WERI-Rb-1 (cell line): ENCODE data around the gene RMP24.

Experiments used
- DNase-seq: peaks from one replicate; pipeline ENCODE4 v3.0.0-alpha.2; 2020
- H3K27ac ChIP-seq: fragments of 250-450 bp; sonication (Bioruptor Pico); 2 replicates; pipeline ENCODE4 v1.5.1; 2020; ENCODE audit warnings: mild to moderate bottlenecking, moderate library complexity
- H3K27me3 ChIP-seq: fragments of 250-450 bp; sonication (Bioruptor Pico); 2 replicates; pipeline ENCODE4 v1.5.1; 2021; ENCODE audit warnings: mild to moderate bottlenecking, low read depth, moderate library complexity; ENCODE audit not compliant: insufficient read depth, severe bottlenecking
- H3K36me3 ChIP-seq: fragments of 250-450 bp; sonication (Bioruptor Pico); 2 replicates; pipeline ENCODE4 v1.5.1; 2020; ENCODE audit warnings: mild to moderate bottlenecking, moderate library complexity
- H3K4me3 ChIP-seq: 2 replicates; pipeline ENCODE4 v1.5.1; 2011; ENCODE audit warnings: low read depth, mild to moderate bottlenecking, control low read depth, low read length
- H3K9me3 ChIP-seq: fragments of 250-450 bp; sonication (Bioruptor Pico); 2 replicates; pipeline ENCODE4 v1.5.1; 2021; ENCODE audit warnings: mild to moderate bottlenecking, moderate library complexity; ENCODE audit not compliant: severe bottlenecking
- CTCF ChIP-seq: IDR thresholded peaks from 2 replicates; pipeline ENCODE4 v1.5.1; 2011; ENCODE audit warnings: low read depth, mild to moderate bottlenecking, control low read depth, inconsistent platforms, low read length

RMP24 gene

GRCh38 chr18:35982409-35983114 is 10.1 kb downstream of the RMP24 start:
- H3K4me3 ChIP-seq, result no peak overlapping the region
- H3K27ac ChIP-seq, result no peak overlapping the region
- no peak for TF ChIP-seq CTCF
- H3K27me3 ChIP-seq, result no peaks in the 10 kb centered on the region
- DNase-seq, result no peak
- H3K9me3 ChIP-seq, result no peaks in the 10 kb centered on the region
- peaks cover 39% of the 10 kb centered on the region for H3K36me3 ChIP-seq

- no peak overlapping the region for H3K27ac ChIP-seq
- no peaks in the 10 kb centered on the region for H3K9me3 ChIP-seq
- H3K27me3 ChIP-seq, result no peaks in the 10 kb centered on the region
- H3K4me3 ChIP-seq, result no peak overlapping the region
- no peak for TF ChIP-seq CTCF
- no peak for DNase-seq
- peaks cover 34% of the 10 kb centered on the region for H3K36me3 ChIP-seq
Measured at GRCh38 chr18:35983147-35983546, 10.7 kb downstream of the RMP24 start.

GRCh38 chr18:35983818-35984217 is 11.3 kb downstream of the RMP24 start:
- no peak for DNase-seq
- H3K36me3 ChIP-seq, result peaks cover 28% of the 10 kb centered on the region
- H3K9me3 ChIP-seq, result no peaks in the 10 kb centered on the region
- H3K4me3 ChIP-seq, result no peak overlapping the region
- no peak overlapping the region for H3K27ac ChIP-seq
- no peaks in the 10 kb centered on the region for H3K27me3 ChIP-seq
- TF ChIP-seq CTCF, result no peak

- no peaks in the 10 kb centered on the region for H3K9me3 ChIP-seq
- DNase-seq, result no peak
- TF ChIP-seq CTCF, result no peak
Measured at GRCh38 chr18:35991696-35992095, 19.2 kb downstream of the RMP24 start.

GRCh38 chr18:35993013-35993412 is 20.5 kb downstream of the RMP24 start:
- TF ChIP-seq CTCF, result no peak
- H3K27ac ChIP-seq, result no peak overlapping the region
- no peak for DNase-seq
- H3K36me3 ChIP-seq, result 0 out of 2 replicates have a peak, but pooled peaks cover 6% of the 10 kb centered on the region
- H3K9me3 ChIP-seq, result no peaks in the 10 kb centered on the region
- no peak overlapping the region for H3K4me3 ChIP-seq
- no peaks in the 10 kb centered on the region for H3K27me3 ChIP-seq

More at GRCh38 chr18:35991696-35992095, 19.2 kb downstream of the RMP24 start:
- Histone ChIP-seq H3K27ac (no peak overlapping the region), H3K36me3 (0 out of 2 replicates have a peak, but pooled peaks cover 10% of the 10 kb centered on the region), H3K4me3 (no peak overlapping the region), H3K27me3 (no peaks in the 10 kb centered on the region)

- DNase-seq, result no peak
- Histone ChIP-seq H3K36me3 (no peaks in the 10 kb centered on the region), H3K27ac (no peak overlapping the region)
Measured at GRCh38 chr18:35998967-35999366, 26.5 kb downstream of the RMP24 start.

More at GRCh38 chr18:35998967-35999366, 26.5 kb downstream of the RMP24 start:
- Histone ChIP-seq H3K4me3 (no peak overlapping the region), H3K27me3 (no peaks in the 10 kb centered on the region), H3K9me3 (no peaks in the 10 kb centered on the region)
- TF ChIP-seq CTCF, result peak; percentile 18; the same call in 1 of the 2 replicates
